Loucy (cell line): Measurements from ENCODE around the gene UBE2J2.

ENCODE experiments used
- H2AFZ ChIP-seq: fragments of 200-600 bp; sonication (generic); 2 replicates; pipeline ENCODE4 v1.6.0; 2016; ENCODE audit warnings: antibody characterized with exemption, mild to moderate bottlenecking, low read length, moderate library complexity
- H3F3A ChIP-seq: fragments of 200-600 bp; 2 replicates; pipeline ENCODE4 v1.6.0; 2016; ENCODE audit warnings: antibody characterized with exemption, low read depth, mild to moderate bottlenecking
- H3K27me3 ChIP-seq: fragments of 200-600 bp; sonication (generic); 2 replicates; pipeline ENCODE4 v1.6.1; 2014; ENCODE audit warnings: low read length, mild to moderate bottlenecking; ENCODE audit not compliant: insufficient read depth, poor library complexity, severe bottlenecking
- H3K36me3 ChIP-seq: fragments of 200-600 bp; sonication (generic); 2 replicates; pipeline ENCODE4 v1.6.1; 2016; ENCODE audit warnings: low read length; ENCODE audit not compliant: insufficient read depth
- H3K4me1 ChIP-seq: fragments of 200-600 bp; sonication (generic); 2 replicates; pipeline ENCODE4 v1.5.1; 2014; ENCODE audit warnings: low read length, mild to moderate bottlenecking; ENCODE audit not compliant: insufficient read depth, poor library complexity, severe bottlenecking
- H3K4me2 ChIP-seq: fragments of 200-600 bp; sonication (generic); 2 replicates; pipeline ENCODE4 v1.6.0; 2014; ENCODE audit warnings: antibody characterized with exemption, low read length, low read depth, mild to moderate bottlenecking; ENCODE audit not compliant: poor library complexity, severe bottlenecking
- H3K4me3 ChIP-seq: fragments of 200-600 bp; sonication (generic); 2 replicates; pipeline ENCODE4 v1.5.1; 2014; ENCODE audit warnings: low read length, mild to moderate bottlenecking, mixed read lengths; ENCODE audit not compliant: poor library complexity, severe bottlenecking
- H3K79me2 ChIP-seq: fragments of 200-600 bp; sonication (generic); 2 replicates; pipeline ENCODE4 v1.6.1; 2014; ENCODE audit warnings: low read length; ENCODE audit not compliant: insufficient read depth
- H3K9ac ChIP-seq: fragments of 200-600 bp; sonication (generic); 2 replicates; pipeline ENCODE4 v1.6.0; 2014; ENCODE audit warnings: mild to moderate bottlenecking, low read depth, low read length, moderate library complexity; ENCODE audit not compliant: poor library complexity, severe bottlenecking
- H3K9me2 ChIP-seq: fragments of 200-600 bp; sonication (generic); replicated peaks from 2 replicates; pipeline ENCODE4 v1.6.1; 2016; ENCODE audit warnings: low read depth, low read length, mixed read lengths
- H3K9me3 ChIP-seq: fragments of 200-600 bp; sonication (generic); 2 replicates; pipeline ENCODE4 v1.6.1; 2014; ENCODE audit warnings: mild to moderate bottlenecking, antibody characterized with exemption, low read length, low read depth; ENCODE audit not compliant: insufficient read depth
- H4K20me1 ChIP-seq: fragments of 200-600 bp; sonication (generic); 2 replicates; pipeline ENCODE4 v1.6.0; 2014; ENCODE audit warnings: antibody characterized with exemption, low read length, mild to moderate bottlenecking; ENCODE audit not compliant: insufficient read depth, poor library complexity, severe bottlenecking
- CTCF ChIP-seq: fragments of 200-600 bp; sonication (generic); conservative IDR thresholded peaks from 2 replicates; pipeline ENCODE4 v1.5.1; 2014; ENCODE audit warnings: mild to moderate bottlenecking, antibody characterized with exemption, low read length
- EZH2phosphoT487 ChIP-seq: fragments of 200-600 bp; IDR thresholded peaks from 2 replicates; pipeline ENCODE4 v1.6.1; 2018; ENCODE audit warnings: antibody characterized with exemption, mild to moderate bottlenecking, moderate library complexity, borderline replicate concordance

Gene UBE2J2

GRCh38 chr1:1228596-1229321, 44.9 kb downstream of the UBE2J2 start:
- peaks cover 29% of the 10 kb centered on the region for H3K4me1 ChIP-seq
- no peaks in the 10 kb centered on the region for H3K9me3 ChIP-seq
- no peak for TF ChIP-seq CTCF
- no peak for TF ChIP-seq EZH2phosphoT487
- peaks cover 32% of the 10 kb centered on the region for H4K20me1 ChIP-seq
- peaks cover 13% of the 10 kb centered on the region; the same call in 1 of the 2 replicates for H3K36me3 ChIP-seq
- H3F3A ChIP-seq: no peaks in the 10 kb centered on the region
- H3K4me2 ChIP-seq: peak overlapping the region; percentile 78
- H2AFZ ChIP-seq: no peak overlapping the region
- H3K4me3 ChIP-seq: peak overlapping the region; percentile 97
- H3K27me3 ChIP-seq: no peaks in the 10 kb centered on the region
- H3K9me2 ChIP-seq: no peaks in the 10 kb centered on the region
- peaks cover 86% of the 10 kb centered on the region for H3K79me2 ChIP-seq
- peak overlapping the region; percentile 99 for H3K9ac ChIP-seq

GRCh38 chr1:1228187-1228586, 45.5 kb downstream of the UBE2J2 start:
- Histone ChIP-seq H3K9me2 (no peaks in the 10 kb centered on the region), H3K4me1 (peaks cover 23% of the 10 kb centered on the region), H3K36me3 (peaks cover 16% of the 10 kb centered on the region; the same call in 1 of the 2 replicates), H3F3A (no peaks in the 10 kb centered on the region), H2AFZ (no peak overlapping the region), H3K4me2 (peak overlapping the region; percentile 78), H4K20me1 (peaks cover 32% of the 10 kb centered on the region), H3K9ac (no peak overlapping the region), H3K79me2 (peaks cover 81% of the 10 kb centered on the region), H3K9me3 (no peaks in the 10 kb centered on the region), H3K27me3 (no peaks in the 10 kb centered on the region), H3K4me3 (peak overlapping the region; percentile 20)
- no peak for TF ChIP-seq EZH2phosphoT487

GRCh38 chr1:1227386-1227785, 46.3 kb downstream of the UBE2J2 start:
- H3K27me3 ChIP-seq: no peaks in the 10 kb centered on the region
- H3K36me3 ChIP-seq: peaks cover 24% of the 10 kb centered on the region; the same call in 1 of the 2 replicates
- H3K4me1 ChIP-seq: peaks cover 18% of the 10 kb centered on the region
- no peak overlapping the region for H2AFZ ChIP-seq
- H3K9me2 ChIP-seq: no peaks in the 10 kb centered on the region
- no peaks in the 10 kb centered on the region for H3F3A ChIP-seq
- peaks cover 73% of the 10 kb centered on the region for H3K79me2 ChIP-seq
- no peaks in the 10 kb centered on the region for H3K9me3 ChIP-seq
- TF ChIP-seq CTCF (no peak), EZH2phosphoT487 (no peak)
- no peak overlapping the region for H3K4me2 ChIP-seq
- no peak overlapping the region for H3K4me3 ChIP-seq
- peaks cover 32% of the 10 kb centered on the region for H4K20me1 ChIP-seq
- no peak overlapping the region for H3K9ac ChIP-seq
